ENCODE data around the gene PAXX. TPM values are rescaled to one million over a fixed set of nuclear protein-coding genes. Genes with fewer than 3 reads are reported as not detected.

PAXX gene
- total and polyA plus RNA-seq, 2 donors (not counting 1 experiment from before 2014, with no cell fraction given): 74.8 to 167 TPM

DNA sequence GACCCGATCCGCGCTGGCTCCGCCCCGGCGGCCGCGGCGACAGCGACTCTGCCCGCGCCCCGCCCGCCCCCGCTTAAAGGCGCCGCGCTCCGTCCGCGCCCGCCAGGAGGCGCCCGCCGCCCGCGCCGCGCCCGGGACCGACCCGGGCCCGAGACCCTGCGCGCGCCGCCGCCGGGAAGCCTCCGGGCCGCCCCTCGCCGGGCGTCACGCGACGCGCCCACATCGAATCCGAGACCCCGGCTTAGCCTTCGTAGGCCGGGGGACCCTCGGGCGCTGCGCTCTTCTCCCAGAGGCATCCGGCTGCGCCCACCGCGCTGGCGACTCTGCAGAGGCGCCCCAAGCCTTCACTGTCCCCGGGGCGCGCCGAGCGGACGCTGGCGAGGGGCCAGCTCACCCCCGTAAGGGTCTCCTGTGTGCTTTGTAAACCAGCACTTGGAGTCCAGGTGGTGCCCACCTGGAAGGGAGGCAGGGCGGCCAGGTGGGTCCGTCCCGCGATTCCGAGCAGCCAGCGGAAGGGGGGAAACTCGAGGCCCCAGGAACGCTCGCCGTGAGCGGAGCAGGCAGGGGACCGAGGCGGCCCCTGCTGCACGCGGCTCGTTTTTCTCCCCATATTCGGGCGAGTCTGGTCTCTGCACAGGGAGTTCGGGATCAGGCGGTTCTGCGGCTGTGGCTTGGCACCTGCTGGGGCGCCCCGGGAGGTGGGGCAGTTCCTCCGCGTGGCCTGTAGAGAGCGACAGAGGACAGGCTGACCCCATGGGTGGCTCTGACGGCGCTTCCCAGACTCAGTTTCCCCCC is 36.2 kb downstream of the PAXX start:
- ChIA-PET POLR2A (interaction anchor here (0.9 to 3.0 kb wide), 4 partner anchors 32 to 195 kb away, joined by 3 to 19 read pairs (median 5); partner anchors contain the start of genes CLIC3 and PAXX), CTCF (interaction anchor here (0.6 to 5.9 kb wide), 37 partner anchors 9 to 262 kb away, joined by 3 to 49 read pairs (median 5); partner anchors contain the start of genes AJM1, C8G, CLIC3 and CYSRT1)
- intact Hi-C loops (cut with micrococcal nuclease): loop anchor here (1.0 to 2.0 kb wide), 2 partner anchors 36 to 241 kb away; partner anchors contain the start of gene PAXX
- Histone ChIP-seq H2AFZ (ENCODE audit: insufficient read depth, low read depth, low read length, poor library complexity, severe bottlenecking) (peak overlapping the region; percentile 83), H3K79me2 (ENCODE audit: control insufficient read depth, insufficient read depth, low read length) (peaks cover 12% of the 10 kb centered on the region), H3K4me3 (ENCODE audit: control extremely low read depth in 1 of 5, extremely low read depth in 1 of 5, insufficient read depth in 1 of 5, low read depth in 2 of 5, low read length in 4 of 5) (peak overlapping the region in 4 of 5 experiments; percentile 64 to 77 (median 66)), H3K27ac (ENCODE audit: low read length in 2 of 2) (peak overlapping the region in 1 of 2 donors; percentile 24), H3K4me1 (ENCODE audit: control insufficient read depth in 2 of 2, insufficient read depth in 2 of 2, low read length in 2 of 2) (peaks cover 55 to 71% of the 10 kb centered on the region in 2 donors), H3K9ac (ENCODE audit: low read length) (peak overlapping the region; percentile 70), H3K4me2 (replicated peaks; ENCODE audit: low read depth, low read length, poor library complexity, severe bottlenecking) (peak overlapping the region; percentile 100), H3K27me3 (replicated peaks in 1 of 4; ENCODE audit: control extremely low read depth in 1 of 4, control insufficient read depth in 3 of 4, insufficient read depth in 4 of 4, low read length in 3 of 4) (no peaks in the 10 kb centered on the region), H3K36me3 (replicated peaks in 1 of 2; ENCODE audit: control extremely low read depth in 1 of 2, control insufficient read depth in 1 of 2, extremely low read depth in 1 of 2, insufficient read depth in 2 of 2, low read length in 1 of 2) (no peaks in the 10 kb centered on the region), H3K9me3 (ENCODE audit: control extremely low read depth in 1 of 3, control insufficient read depth in 2 of 3, insufficient read depth in 1 of 3, low read length in 2 of 3) (peaks cover 0 to 7% (median 0%) of the 10 kb centered on the region in 3 donors), H4K20me1 (ENCODE audit: control insufficient read depth, insufficient read depth, low read length, poor library complexity, severe bottlenecking) (peaks cover 11% of the 10 kb centered on the region)
- Mint-ChIP-seq H3K4me1 (peaks cover 61% of the 10 kb centered on the region), H3K27me3 (no peaks in the 10 kb centered on the region), H3K27ac (peak overlapping the region; percentile 74), H3K4me3 (peak overlapping the region; percentile 90), H3K9me3 (ENCODE audit: insufficient read depth) (no peaks in the 10 kb centered on the region)
- DNase-seq (peak; percentile 85), ATAC-seq (ENCODE audit: low read depth) (peak; percentile 53)
- TF ChIP-seq EZH2 (IDR thresholded peaks at IDR 0.05; ENCODE audit: borderline replicate concordance, insufficient read depth, low read depth, low read length, poor library complexity, severe bottlenecking): no peak
- TF ChIP-seq, protein P1, sequence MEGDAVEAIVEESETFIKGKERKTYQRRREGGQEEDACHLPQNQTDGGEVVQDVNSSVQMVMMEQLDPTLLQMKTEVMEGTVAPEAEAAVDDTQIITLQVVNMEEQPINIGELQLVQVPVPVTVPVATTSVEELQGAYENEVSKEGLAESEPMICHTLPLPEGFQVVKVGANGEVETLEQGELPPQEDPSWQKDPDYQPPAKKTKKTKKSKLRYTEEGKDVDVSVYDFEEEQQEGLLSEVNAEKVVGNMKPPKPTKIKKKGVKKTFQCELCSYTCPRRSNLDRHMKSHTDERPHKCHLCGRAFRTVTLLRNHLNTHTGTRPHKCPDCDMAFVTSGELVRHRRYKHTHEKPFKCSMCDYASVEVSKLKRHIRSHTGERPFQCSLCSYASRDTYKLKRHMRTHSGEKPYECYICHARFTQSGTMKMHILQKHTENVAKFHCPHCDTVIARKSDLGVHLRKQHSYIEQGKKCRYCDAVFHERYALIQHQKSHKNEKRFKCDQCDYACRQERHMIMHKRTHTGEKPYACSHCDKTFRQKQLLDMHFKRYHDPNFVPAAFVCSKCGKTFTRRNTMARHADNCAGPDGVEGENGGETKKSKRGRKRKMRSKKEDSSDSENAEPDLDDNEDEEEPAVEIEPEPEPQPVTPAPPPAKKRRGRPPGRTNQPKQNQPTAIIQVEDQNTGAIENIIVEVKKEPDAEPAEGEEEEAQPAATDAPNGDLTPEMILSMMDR (IDR thresholded peaks at IDR 0.05): no peak
- under 1% methylated on average over 98 of the region's 98 CpGs for WGBS (ENCODE audit: insufficient coverage)
